ENCODE measurements around the gene SOX3. TPM values are rescaled to one million over a fixed set of nuclear protein-coding genes. Genes with fewer than 3 reads are reported as not detected.

The SOX3 gene
- total RNA-seq, 1 experiment from 2014 or later, result not detected

GRCh38 chrX:140477987-140478386 is 26.9 kb downstream of the SOX3 start:
- H3K36me3 ChIP-seq (ENCODE audit: control insufficient read depth in 1 of 2, insufficient read depth in 2 of 2, low read length in 2 of 2), result no peaks in the 10 kb centered on the region
- no peak overlapping the region for H3K4me2 ChIP-seq (ENCODE audit: low read length)
- H3K4me1 ChIP-seq (ENCODE audit: control insufficient read depth in 1 of 2, insufficient read depth in 2 of 2, low read length in 2 of 2), result no peaks in the 10 kb centered on the region

GRCh38 chrX:140475025-140475424 is 29.8 kb downstream of the SOX3 start:
- H3K9me3 ChIP-seq (ENCODE audit: control insufficient read depth in 1 of 2, insufficient read depth in 1 of 2, low read depth in 1 of 2, low read length in 2 of 2), result no peaks in the 10 kb centered on the region
- no peak overlapping the region for H3K4me3 ChIP-seq (replicated peaks in 1 of 2; ENCODE audit: low read depth in 1 of 2, low read length in 2 of 2)
- ATAC-seq, result no peak
- no peaks in the 10 kb centered on the region for H3K79me2 ChIP-seq (ENCODE audit: insufficient read depth, low read length)
- H3K9ac ChIP-seq (ENCODE audit: low read length), result no peak overlapping the region
- H3K27ac ChIP-seq (ENCODE audit: low read depth, low read length), result no peak overlapping the region
- BruUV-seq (replicated peaks), result no TSS peak
- no peak for DNase-seq (ENCODE audit: low read depth, low spot score)
- CTCF ChIA-PET, result no interaction called here
- intact Hi-C loops (cut with micrococcal nuclease), result no loop called here
- H2AFZ ChIP-seq (ENCODE audit: low read depth, low read length, poor library complexity, severe bottlenecking), result no peak overlapping the region
- H3K27me3 ChIP-seq (ENCODE audit: insufficient read depth, low read length), result no peaks in the 10 kb centered on the region
- H3K4me2 ChIP-seq (ENCODE audit: low read length), result no peak overlapping the region
- H4K20me1 ChIP-seq (ENCODE audit: insufficient read depth), result no peaks in the 10 kb centered on the region
- H3K36me3 ChIP-seq (ENCODE audit: control insufficient read depth in 1 of 2, insufficient read depth in 2 of 2, low read length in 2 of 2), result no peaks in the 10 kb centered on the region
- H3K9me2 ChIP-seq (ENCODE audit: insufficient read depth), result no peaks in the 10 kb centered on the region
- RAD21 ChIA-PET (ENCODE audit: low non-redundant PET in 1 of 2, low total read pairs in 2 of 2, uncharacterized antibody in 2 of 2, unreplicated experiment in 2 of 2), result no interaction called here
- H3K4me1 ChIP-seq (ENCODE audit: control insufficient read depth in 1 of 2, insufficient read depth in 2 of 2, low read length in 2 of 2), result no peaks in the 10 kb centered on the region
- POLR2A ChIA-PET, result no interaction called here
- TF ChIP-seq ZFX (IDR thresholded peaks at IDR 0.05) (no peak), EGR1 (IDR thresholded peaks at IDR 0.05; ENCODE audit: low read depth) (no peak), ELF1 (IDR thresholded peaks at IDR 0.05; ENCODE audit: borderline replicate concordance, low read depth) (no peak), EZH2 (IDR thresholded peaks at IDR 0.05) (no peak), FOSL1 (IDR thresholded peaks at IDR 0.05; ENCODE audit: low read depth) (no peak), RAD21 (IDR thresholded peaks at IDR 0.05; ENCODE audit: low read depth) (no peak), YY1 (IDR thresholded peaks at IDR 0.05; ENCODE audit: extremely low read depth, insufficient replicate concordance, low read depth, low read length) (no peak), ZBTB33 (IDR thresholded peaks at IDR 0.05; ENCODE audit: extremely low read depth, insufficient replicate concordance, low read length) (no peak), TCF7L2 (IDR thresholded peaks at IDR 0.05; ENCODE audit: borderline replicate concordance, extremely low read depth, insufficient read depth, insufficient read length) (no peak), JUND (IDR thresholded peaks at IDR 0.05) (no peak), ZNF274 (IDR thresholded peaks at IDR 0.05; ENCODE audit: low read depth, low read length) (no peak), SIN3A (IDR thresholded peaks at IDR 0.05; ENCODE audit: low read depth) (no peak), MAX (IDR thresholded peaks at IDR 0.05) (no peak)

More at GRCh38 chrX:140477987-140478386, 26.9 kb downstream of the SOX3 start:
- no peak overlapping the region for H3K27ac ChIP-seq (ENCODE audit: low read depth, low read length)
- DNase-seq (ENCODE audit: low read depth, low spot score) (no peak), ATAC-seq (no peak)
- POLR2A ChIA-PET, result no interaction called here
- intact Hi-C loops (cut with micrococcal nuclease), result no loop called here
- no peaks in the 10 kb centered on the region for H3K9me3 ChIP-seq (ENCODE audit: control insufficient read depth in 1 of 2, insufficient read depth in 1 of 2, low read depth in 1 of 2, low read length in 2 of 2)
- no peaks in the 10 kb centered on the region for H3K9me2 ChIP-seq (ENCODE audit: insufficient read depth)
- CTCF ChIA-PET, result no interaction called here
- no peak overlapping the region for H3K9ac ChIP-seq (ENCODE audit: low read length)
- BruUV-seq (replicated peaks), result no TSS peak
- no peak for TF ChIP-seq SP1 (IDR thresholded peaks at IDR 0.05; ENCODE audit: low read depth)
- no peak overlapping the region for H3K4me3 ChIP-seq (replicated peaks in 1 of 2; ENCODE audit: low read depth in 1 of 2, low read length in 2 of 2)
- no peak overlapping the region for H2AFZ ChIP-seq (ENCODE audit: low read depth, low read length, poor library complexity, severe bottlenecking)
- H3K27me3 ChIP-seq (ENCODE audit: insufficient read depth, low read length), result no peaks in the 10 kb centered on the region
- RAD21 ChIA-PET (ENCODE audit: low non-redundant PET in 1 of 2, low total read pairs in 2 of 2, uncharacterized antibody in 2 of 2, unreplicated experiment in 2 of 2), result no interaction called here
- H3K79me2 ChIP-seq (ENCODE audit: insufficient read depth, low read length), result no peaks in the 10 kb centered on the region
- H4K20me1 ChIP-seq (ENCODE audit: insufficient read depth), result no peaks in the 10 kb centered on the region
